Measurements from ENCODE around the gene CRADD.

CRADD gene

GRCh38 chr12:93673084-93673483, 4.1 kb upstream of the CRADD start:
- no peak for DNase-seq

GRCh38 chr12:93674386-93674785, 2.8 kb upstream of the CRADD start:
- no peak for DNase-seq

DNA sequence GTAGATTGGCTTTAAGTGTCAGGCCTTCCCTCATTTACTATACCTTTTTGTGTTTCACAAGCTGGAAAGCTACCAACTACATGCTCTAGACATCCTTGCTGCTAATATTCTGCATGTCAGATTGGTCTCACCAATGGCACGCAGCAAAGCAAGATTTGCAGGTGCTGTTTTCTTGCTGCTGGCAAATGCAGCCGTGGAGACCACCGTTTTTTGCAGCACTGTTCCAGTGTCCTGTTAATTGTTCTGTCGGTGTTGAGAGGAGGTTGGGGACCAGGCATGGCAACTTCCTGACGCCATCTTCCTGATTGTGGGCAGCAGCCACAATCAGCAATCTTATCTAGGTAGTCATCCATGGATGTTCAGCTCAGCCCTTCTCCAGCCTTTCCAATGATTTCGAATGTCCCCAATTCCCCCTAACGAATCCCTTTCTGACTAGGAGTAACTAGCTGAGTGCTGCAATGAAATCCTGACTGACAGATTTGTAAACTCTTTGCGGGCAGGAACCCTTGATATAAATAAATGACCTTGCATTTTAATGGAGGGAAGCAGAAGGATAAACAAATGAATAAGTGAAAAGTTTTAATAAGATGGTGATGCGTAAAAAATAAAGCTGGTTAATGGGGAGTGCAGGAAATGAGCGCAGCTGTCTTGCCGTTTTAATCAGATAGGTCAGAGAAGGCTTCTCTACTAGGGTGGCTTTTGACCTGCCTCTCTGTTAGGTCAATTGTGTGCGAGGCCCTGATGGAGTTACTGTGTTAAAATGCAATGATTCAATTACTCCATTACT, 574 bp upstream of the CRADD start:
- no peak for DNase-seq

DNA sequence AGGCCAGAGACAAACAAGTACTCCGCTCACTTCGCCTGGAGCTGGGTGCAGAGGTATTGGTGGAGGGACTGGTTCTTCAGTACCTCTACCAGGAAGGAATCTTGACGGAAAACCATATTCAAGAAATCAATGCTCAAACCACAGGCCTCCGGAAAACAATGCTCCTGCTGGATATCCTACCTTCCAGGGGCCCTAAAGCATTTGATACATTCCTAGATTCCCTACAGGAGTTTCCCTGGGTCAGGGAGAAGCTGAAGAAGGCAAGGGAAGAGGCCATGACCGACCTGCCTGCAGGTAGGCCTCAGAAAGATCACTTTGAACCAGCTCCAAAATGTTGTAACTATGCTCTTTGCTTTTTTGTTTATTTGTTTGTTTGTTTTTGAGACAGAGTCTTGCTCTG, 1.6 kb downstream of the CRADD start:
- DNase-seq: no peak

GRCh38 chr12:93679308-93679925, 2.2 kb downstream of the CRADD start:
- DNase-seq: no peak

- DNase-seq: no peak
Measured at GRCh38 chr12:93680006-93680405, 2.8 kb downstream of the CRADD start.

- no peak for DNase-seq
Measured at GRCh38 chr12:93682846-93683261, 5.7 kb downstream of the CRADD start.

GRCh38 chr12:93683410-93683809, 6.2 kb downstream of the CRADD start:
- no peak for DNase-seq

- DNase-seq: no peak
Measured at GRCh38 chr12:93684716-93685115, 7.5 kb downstream of the CRADD start.

GRCh38 chr12:93686572-93687356, 9.6 kb downstream of the CRADD start:
- DNase-seq: no peak

GRCh38 chr12:93689076-93689834, 12.1 kb downstream of the CRADD start:
- no peak for DNase-seq

DNA sequence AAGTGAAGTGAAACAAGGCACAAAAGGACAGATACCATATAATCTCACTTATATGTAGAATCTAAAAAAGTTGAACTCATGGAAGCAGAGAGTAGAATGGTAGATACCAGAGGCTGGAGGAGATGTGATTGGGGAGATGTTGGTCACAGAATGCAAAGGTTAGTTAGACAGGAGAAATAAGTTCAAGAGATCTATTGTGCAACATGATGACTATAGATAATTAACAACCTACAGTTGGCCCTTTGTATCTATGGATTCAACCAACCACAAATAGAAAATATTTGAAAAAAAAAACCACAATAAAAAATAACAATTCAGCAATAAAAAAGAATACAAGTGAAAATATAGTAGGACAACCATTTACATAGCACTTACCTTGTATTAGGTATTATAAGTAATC, 19.3 kb downstream of the CRADD start:
- no peak for DNase-seq

- DNase-seq: no peak
Measured at GRCh38 chr12:93698307-93699092, 21.3 kb downstream of the CRADD start.

DNA sequence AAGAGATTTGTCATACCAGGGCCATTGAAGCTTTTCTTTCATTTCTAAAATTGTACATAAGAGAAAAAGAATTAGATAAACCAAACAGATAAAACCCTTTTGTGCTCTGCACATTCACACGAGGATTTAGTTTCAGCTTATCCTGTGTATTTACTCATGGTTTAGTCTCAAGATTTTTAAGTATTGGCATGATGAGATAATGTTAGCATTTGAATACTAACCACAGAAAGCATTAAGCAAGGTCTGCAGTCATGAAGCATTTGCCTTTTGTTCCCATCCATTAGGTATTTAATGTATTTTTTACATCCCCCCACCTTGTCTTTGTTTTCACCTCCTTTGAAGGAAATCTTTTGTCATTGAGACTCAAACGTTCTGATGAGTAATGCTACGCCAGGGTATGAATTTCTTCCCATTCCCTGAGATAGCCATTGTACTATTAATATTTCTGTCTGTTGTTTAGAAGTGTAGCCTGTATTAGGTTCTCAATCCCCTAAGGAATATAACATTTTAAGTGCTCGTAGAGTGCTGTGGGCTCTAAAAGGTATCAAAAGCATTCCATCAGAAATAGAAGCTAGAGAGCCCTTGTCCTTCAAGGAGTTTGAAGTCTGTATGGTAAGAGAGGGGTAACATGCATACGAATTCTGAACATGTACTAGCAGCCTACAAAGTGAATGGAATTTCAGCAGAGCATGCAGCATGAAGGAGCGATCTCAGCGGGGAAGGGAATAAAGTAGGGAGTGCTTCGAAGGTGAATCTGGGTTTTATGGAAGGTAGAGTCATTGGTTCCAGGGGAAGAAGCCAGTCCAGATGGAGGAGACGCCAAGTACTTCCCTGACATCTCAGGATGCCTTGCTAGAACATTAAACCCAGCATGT, 22.3 kb downstream of the CRADD start:
- no peak for DNase-seq

DNA sequence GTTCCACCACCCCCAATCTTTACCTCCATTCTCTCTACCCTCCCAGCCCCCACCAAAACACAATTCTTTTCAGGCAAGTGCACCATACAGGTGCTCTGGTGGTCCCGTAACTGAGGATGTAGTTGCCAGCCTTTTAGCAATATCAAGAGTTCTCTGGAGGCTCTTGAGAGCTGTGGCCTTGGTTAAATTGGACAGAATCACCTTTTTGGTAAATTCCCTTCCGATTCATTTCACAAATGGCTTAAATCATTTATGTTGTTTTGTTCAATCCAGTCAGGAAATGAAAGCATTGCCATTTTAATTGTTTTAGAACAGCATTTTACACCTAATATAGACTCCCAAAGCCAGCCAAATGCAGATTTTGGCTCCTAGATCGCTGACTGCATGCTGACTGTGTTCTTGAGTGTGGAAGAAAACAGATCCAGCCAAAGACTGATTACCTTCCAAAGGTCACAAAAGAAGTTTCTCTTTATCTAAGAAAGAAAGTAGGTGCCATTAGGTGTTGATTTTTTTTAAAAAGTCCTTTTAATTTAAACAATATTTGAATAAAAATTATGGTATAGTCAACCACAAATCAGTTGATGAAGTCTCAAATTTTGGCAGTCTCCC, 25.6 kb downstream of the CRADD start:
- no peak for DNase-seq

DNA sequence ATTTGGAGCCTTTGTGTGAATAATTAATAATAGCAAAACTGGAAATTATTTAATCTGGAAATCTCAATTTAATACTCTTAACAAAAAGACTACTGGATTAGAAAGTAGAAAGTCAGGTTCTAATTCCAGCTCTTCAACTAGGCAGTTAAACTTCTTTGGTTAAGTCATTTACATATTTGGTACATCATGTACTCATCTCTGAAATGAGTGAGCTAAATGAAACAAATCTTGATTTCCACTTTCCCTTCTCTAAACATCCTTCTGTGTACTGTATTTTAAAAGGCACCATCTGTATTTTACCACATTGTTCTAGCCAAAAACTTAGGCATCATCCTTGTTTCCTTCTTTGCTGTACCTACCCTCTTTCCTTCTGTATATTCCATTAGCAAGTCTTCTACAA, 26.9 kb downstream of the CRADD start:
- DNase-seq: no peak

DNA sequence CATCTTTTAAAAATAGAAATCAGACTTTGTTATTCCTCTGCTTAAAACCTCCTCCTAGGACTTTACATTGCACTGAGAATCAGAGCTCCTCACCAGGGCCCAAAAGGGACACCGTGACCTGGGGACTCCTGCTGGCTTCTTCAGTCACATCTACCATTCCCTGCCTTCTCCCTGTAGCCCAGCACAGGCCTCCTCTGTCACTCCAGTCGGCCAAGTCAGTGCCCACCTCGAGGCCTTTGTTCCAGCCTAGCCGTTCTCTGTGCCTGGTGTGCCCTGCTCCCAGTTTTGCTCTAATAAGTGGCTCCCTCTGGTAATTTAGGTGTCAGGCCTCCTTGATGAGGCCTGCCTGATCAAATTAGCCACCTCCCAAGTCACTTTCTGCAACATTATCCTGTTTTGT, 27.4 kb downstream of the CRADD start:
- no peak for DNase-seq

DNA sequence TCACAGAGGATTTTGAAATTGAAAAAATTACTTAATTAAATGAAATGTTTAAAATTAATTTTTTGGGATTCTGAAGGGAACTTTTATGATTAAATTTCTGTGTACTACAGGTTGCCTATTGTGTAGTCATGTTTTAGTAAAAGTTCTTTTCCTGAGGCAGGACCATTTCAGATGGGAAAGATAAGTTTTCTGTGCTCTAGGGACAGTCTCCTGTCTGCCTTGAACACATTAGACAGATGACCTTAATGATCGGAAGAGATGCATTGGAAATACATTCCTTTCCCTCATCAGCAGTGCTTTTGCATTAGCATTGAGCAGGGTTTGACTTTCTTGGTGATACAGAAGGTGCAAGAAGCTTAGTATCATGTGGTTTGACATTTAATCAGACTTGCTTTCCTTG, 28.1 kb downstream of the CRADD start:
- DNase-seq: no peak

GRCh38 chr12:93706387-93706786, 29.2 kb downstream of the CRADD start:
- DNase-seq: no peak

- no peak for DNase-seq
Measured at GRCh38 chr12:93706824-93707223, 29.6 kb downstream of the CRADD start.

DNA sequence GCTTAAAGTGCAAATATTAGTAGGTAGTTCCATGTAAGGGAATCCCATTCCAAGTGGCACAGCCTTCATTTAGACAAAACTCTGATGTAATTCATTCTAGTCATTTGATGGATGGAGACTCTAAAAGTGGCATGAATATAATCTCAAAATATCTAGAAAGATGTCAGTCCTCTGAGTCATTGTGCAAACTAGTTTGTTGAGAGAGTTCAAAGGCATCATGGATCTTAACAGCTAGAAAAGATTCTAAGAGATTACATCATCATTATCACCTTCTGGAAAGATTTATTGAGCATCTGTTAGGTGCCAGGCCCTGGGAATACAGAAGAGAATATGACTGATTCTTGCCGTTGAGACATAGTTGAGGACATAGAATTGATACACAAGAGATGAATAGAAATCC, 30.7 kb downstream of the CRADD start:
- no peak for DNase-seq

All from activated T-cell treated with anti-CD3 and anti-CD28 coated beads, Interleukin-2, amount 50 U/mL, for 48 hours (primary cell).